TTC549 (cell line): ENCODE results near the gene DNAI4.
"Not testable (repeated sequence)": the region's sequence is repeated elsewhere in the genome, so short reads cannot be mapped to it uniquely, and the experiment has no call there.

Source experiments
- FAIRE-seq: peaks from 2 replicates; lab custom pipeline; 2012; peaks lifted over from hg19 to GRCh38; lab: Jason Lieb, UNC

DNAI4 gene, protein sequence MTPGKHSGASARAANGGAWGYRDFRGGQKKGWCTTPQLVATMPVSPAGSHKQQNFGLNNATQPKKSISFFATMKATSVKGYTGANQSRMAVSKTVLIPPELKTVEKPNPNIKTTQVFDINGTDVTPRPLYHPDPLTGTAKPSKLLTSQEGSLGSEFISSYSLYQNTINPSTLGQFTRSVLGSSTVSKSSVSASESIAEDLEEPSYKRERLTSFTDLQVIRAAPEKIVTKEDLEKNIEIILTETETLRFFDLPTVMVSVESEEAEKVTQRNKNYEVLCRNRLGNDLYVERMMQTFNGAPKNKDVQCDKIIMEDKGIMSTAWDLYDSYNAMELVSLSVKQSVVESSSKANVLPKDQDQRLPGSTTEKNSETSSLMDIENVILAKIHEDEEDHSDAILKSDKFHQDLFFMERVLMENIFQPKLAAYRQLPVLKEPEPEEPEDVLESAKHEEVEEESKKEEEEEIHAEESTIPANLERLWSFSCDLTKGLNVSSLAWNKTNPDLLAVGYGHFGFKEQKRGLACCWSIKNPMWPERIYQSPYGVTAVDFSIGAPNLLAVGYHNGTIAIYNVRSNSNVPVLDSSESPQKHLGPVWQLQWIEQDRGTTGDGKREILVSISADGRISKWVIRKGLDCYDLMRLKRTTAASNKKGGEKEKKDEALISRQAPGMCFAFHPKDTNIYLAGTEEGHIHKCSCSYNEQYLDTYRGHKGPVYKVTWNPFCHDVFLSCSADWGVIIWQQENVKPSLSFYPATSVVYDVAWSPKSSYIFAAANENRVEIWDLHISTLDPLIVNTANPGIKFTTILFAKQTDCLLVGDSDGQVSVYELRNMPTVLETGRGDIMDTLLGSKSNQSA

GRCh38 chr1:66924756-66925557 is at the start of gene DNAI4, which contains the start of gene MIER1:
DNAI4 (minus strand) TSS chr1:66924856; CDS start chr1:66924831, 25 bp downstream.
MIER1 (plus strand) TSS chr1:66924990; CDS start chr1:66925029, 39 bp downstream.
- peak; percentile 93 for FAIRE-seq

DNA sequence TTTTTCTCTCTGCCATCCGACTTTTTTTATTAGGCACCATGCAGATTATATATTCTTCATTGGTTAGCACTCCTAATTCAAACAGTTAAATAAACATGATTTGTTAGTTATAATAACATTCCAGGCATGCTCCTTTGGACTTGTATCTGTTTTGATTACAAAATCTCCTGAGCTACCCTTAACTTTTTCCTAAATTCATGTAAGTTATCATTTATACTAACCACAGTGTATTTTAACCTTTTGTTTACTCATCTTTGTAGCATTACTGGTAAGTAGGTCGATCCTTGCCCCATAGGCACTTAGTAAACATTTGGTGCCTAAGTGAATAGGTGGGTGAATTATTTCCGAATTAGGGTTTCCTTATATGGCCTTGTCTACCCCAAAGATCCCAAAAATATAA is 43.9 kb upstream of the DNAI4 start:
- FAIRE-seq = no peak

DNA sequence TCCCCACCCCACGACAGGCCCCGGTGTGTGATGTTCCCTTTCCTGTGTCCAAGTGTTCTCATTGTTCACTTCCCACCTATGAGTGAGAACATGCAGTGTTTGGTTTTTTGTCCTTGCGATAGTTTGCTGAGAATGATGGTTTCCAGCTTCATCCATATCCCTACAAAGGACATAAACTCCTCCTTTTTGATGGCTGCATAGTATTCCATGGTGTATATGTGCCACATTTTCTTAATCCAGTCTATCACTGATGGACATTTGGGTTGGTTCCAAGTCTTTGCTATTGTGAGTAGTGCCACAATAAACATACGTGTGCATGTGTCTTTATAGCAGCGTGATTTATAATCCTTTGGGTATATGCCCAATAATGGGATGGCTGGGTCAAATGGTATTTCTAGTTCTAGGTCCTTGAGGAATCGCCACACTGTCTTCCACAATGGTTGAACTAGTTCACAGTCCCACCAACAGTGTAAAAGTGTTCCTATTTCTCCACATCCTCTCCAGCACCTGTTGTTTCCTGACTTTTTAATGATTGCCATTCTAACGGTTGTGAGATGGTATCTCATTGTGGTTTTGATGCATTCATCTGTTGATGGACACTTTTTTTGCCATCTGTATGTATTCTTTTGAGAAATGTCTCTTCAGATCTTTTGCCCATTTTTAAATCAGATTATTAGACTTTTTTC is 41.7 kb upstream of the DNAI4 start:
- FAIRE-seq = not testable (repeated sequence)

DNA sequence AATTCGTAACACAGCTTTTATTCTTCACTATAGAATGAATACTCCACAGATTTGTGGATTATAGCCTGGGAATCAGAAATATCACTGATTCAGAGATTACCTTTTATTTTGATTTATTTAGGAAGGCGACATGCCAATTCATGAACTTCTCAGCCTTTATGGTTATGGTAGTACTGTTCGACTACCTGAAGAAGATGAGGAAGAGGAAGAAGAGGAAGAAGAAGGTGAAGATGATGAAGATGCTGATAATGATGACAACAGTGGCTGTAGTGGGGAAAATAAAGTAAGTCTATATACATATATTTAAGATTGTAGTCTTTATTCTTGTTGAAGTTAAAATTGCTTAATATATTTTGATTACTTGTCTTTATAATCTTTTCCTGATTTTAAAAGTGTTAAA is 33.3 kb upstream of the DNAI4 start:
- FAIRE-seq = no peak

GRCh38 chr1:66954208-66954607 is 29.6 kb upstream of the DNAI4 start:
- no peak for FAIRE-seq

DNA sequence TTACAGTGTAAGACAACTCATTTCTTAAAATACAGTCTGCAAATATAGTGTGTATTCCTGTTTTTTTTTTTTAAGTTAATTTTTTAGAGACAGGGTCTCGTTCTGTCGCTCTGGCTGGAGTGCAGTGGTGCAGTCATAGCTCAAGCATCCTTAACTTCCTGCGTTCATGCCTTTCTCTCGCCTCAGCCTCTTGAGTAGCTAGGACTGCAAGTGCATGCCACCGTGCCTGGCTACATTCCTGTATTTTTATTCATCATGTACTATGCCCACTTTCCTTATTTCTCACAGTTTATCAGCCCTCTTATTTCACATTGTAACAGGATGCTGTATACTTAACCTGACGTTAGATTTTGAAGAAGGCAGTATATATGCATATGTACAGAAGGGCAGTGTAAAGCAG is 26.9 kb upstream of the DNAI4 start:
- FAIRE-seq = no peak

DNA sequence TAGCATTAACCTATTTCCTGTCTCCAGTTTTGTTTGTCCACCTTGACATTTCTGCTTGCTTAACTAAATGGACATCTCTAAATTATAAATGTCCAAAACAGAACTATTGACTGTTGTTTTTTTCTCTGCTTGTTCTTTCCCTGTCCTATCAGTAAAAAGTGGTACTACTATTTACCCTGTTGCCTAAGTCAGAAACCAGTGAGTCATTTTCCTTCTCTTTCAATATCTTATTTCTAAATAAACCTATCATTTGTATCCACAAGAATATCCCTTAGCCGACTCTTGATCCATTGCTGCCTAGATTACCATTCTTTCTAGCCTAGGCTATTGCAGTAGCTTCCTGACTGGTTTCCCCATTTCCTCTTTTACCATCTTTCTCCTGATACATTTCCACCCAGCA is 22.6 kb upstream of the DNAI4 start:
- no peak for FAIRE-seq

DNA sequence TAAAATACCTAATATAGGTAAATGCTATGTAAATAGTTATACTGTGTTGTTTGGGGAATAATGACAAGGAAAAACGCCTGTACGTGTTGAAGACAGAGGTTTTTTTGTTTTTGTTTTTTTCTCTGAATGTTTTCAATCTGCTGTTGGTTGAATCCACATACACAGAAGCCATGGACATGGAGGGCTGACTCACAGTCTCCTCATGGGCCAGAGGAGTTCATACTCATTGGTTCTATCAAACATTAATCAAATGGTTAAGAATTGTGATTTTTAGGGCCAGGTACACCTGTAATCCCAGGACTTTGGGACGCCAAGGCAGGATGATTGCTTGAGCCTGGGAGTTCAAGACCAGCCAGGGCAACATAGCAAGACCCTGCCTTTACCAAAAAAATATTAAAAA is 20.7 kb upstream of the DNAI4 start:
- no peak for FAIRE-seq

DNA sequence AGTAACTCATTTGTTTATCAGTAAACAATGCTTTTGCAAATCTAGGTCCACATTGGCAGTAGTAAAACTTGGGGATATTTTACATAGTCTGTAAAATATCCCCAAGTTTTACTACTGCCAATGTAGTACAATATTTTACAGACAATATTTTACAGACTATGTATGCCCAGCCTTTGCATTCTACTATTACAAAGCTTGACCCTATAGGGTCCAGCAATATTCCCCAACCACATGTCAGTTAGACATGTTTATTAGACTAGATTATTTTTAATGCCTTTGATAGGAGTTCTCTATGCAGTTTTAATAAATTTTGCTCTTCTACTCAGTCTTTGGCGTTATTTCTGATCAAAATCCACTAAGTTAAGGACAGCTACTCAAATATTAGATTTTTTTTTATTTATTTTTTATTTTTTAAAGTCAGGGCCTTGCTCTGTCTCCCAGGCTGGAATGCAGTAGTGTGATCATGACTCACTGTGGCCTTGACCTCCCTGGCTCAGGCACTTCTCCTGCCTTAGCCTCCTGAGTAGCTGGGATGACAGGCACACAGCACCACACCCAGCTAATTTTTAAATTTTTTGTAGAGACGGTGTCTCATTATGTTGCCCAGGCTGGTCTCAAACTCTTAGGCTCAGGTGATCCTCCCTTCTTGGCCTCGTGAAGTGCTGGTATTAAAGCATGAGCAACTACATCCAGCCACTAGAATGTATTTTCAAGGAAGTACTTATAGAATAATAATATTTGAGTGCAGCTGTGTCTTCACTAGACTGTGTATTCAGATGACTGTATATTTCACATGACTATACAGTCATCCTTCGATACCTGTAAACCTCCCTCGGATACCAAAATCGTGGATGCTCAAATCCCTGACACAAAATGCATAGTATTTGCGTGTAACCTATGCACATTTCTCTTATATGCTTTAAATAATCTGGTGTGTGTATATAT is 19.9 kb upstream of the DNAI4 start:
- FAIRE-seq = no peak

- no peak for FAIRE-seq
Measured at GRCh38 chr1:66943361-66943969, 18.8 kb upstream of the DNAI4 start.

- FAIRE-seq = no peak
Measured at GRCh38 chr1:66940981-66941380, 16.3 kb upstream of the DNAI4 start.

DNA sequence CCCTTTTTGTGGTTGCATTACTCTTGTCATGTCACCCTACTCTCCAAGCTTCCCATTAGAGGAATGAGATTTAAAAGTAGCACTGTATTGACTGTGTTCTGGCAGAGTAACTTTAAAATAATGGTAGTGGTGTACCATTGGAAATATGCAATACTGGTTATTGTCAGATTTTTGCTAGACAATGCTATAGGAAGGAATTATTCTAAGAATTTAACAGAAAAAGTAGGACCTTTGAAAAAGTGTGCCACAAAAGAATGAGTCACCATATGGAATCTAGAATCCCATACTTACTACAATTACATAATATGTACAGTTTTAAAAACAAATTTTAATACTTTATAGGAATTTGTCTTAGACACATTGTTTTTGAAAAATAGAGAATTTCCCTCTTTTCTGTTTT is 14.0 kb upstream of the DNAI4 start:
- no peak for FAIRE-seq

- peak; percentile 51 for FAIRE-seq
Measured at GRCh38 chr1:66937529-66938234, 13.0 kb upstream of the DNAI4 start.

DNA sequence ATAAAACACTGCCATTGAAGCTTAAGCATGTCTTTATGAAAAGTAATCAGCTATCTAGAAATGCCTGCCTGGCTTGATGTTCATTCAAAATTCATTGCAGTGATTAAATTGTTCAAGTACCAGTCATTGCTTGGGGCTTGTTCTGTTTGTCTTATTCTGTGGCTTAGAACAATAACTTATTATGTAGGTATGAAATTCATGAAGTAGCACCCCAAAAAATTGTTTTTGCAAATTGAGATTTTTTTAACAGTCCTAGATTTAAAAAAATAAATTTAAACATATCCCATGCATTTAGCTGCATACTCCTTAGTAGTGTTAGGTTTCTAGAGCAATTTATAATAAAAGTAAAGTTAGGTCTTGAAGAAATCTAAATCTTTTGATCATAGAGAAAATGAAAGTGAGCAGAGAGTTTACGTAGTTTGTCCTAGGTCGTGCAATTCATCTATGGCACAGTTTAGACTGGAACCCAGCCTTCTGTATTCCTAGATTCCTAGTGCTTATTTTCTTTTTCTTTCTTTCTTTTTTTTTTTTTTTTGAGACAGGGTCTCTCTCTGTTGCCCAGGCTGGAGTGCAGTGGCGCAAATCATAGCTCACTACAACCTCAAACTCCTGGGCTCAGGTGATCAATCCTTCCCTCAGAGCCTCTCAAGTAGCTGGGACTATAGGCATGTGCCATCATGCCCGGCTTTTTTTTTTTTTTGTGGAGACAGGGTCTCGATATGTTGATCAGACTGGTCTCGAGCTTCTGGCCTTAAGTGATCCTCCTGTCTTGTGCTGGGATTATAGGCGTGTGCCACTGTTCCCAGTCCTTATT is 9.4 kb upstream of the DNAI4 start:
- FAIRE-seq = no peak

GRCh38 chr1:66932291-66932690 is 7.6 kb upstream of the DNAI4 start:
- FAIRE-seq = no peak

- FAIRE-seq = no peak
Measured at GRCh38 chr1:66931590-66931989, 6.9 kb upstream of the DNAI4 start.

GRCh38 chr1:66930823-66931174 is 6.1 kb upstream of the DNAI4 start:
- no peak for FAIRE-seq

GRCh38 chr1:66929999-66930822 is 5.6 kb upstream of the DNAI4 start:
- no peak for FAIRE-seq
